Measurements from ENCODE around the gene CRYBA2.

Gene CRYBA2

DNA sequence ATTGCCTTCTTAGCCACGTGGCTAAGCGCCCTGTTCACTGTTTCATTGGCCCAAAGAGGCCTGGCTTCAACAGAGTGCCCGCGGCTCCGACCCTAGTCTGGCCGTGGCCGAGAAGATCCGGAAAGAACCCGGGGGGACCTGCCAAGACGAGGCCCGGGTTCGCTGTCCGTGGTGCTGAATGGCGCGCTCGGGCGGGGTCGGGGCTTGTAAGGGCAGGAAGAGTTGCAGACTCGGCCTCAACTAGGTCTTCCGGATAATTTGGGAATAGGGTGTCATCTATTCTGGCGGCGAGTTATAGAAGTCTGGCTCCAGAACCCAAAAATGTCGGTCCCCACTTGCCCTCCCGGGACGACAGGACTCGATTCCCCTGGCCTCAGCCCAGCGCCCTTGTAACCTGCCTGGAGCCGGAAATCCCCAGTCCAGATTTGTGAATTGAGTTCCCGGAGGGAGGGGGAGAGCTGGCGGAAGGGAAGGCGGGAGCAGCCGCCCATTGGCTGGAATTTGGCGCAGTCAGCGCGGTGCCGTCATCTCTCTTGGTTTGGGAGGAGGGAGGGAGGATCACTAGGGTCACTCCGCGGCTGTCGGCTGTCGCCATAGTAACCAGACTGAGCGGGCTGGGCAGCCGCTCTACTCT is 30.2 kb downstream of the CRYBA2 start:
- H3K27me3 Mint-ChIP-seq: peaks cover 68% of the 10 kb centered on the region
- peaks cover 3% of the 10 kb centered on the region for H3K9me3 Mint-ChIP-seq
- no peak overlapping the region for H3K27ac Mint-ChIP-seq

DNA sequence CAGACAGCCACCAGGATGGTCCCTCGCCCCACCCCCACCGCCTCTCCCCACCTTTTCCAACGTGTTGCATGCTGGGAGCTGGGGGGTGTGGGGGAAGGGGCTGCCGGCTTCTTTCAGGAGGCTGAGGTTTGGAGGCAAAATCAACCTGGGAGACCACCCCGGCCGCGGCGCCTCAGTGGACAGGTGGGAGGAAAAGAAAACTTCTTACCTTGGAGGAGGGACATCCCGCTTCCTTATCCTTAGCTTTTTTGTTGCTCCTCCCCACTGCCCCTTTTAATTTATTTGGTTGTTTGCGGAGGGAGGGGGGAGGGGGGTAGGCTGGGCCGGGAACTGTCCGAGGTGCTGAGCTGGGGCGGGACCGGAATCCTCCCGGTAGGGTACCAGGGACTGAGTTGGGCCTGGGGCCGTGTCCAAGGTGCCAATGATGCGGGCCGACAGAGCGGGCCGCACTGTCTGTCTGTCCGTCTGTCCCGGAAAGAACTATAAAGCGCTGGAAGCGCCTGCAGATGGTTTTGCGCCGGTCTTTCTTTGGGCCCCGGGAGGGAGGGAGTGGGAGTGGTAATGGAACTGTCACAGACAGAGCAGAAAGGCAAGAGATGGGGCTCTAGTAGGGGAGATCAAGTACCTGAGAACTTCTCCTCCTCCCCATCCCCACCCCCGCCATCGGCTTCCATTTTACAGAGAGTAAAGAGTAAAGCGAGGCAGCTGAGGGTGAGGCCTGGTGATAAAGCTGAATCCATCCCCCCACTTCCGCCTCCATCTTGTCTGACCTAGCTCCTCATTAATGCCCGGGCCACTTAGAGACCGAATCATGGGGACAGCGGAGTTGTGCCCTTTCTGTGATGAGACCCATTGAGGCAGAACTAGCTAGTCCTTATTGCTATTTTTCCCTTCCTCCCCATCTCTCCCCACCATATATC is 31.3 kb downstream of the CRYBA2 start:
- Mint-ChIP-seq H3K27me3 (peaks cover 74% of the 10 kb centered on the region), H3K27ac (no peak overlapping the region), H3K36me3 (ENCODE audit: low read depth) (no peaks in the 10 kb centered on the region), H3K4me1 (ENCODE audit: low read depth) (peaks cover 18% of the 10 kb centered on the region), H3K4me3 (no peak overlapping the region), H3K9me3 (peaks cover 3% of the 10 kb centered on the region)

More for the DNA sequence above, 30.2 kb downstream of the CRYBA2 start:
- Mint-ChIP-seq H3K4me1 (ENCODE audit: low read depth) (peaks cover 18% of the 10 kb centered on the region), H3K4me3 (no peak overlapping the region), H3K36me3 (ENCODE audit: low read depth) (no peaks in the 10 kb centered on the region)

DNA sequence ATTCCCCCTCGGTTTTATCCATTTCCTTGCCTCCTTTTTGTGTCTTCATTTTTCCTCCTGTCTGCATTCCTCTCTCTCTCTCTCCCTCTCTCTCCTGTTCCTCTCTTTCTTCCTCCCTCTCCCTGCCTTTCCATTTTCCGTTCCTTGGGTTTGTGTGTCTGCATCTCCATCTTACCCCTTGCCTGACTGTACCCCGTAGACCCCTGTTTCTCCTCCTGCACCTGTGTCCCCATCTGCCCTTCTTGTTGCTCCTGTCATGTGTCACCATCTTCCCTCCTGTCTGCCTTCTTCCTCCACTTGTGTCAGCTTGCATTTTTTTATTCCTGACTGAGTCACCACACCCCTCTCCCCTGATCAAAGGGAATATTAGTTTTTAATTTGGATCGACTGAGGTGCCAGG is 32.0 kb downstream of the CRYBA2 start:
- Mint-ChIP-seq H3K4me3 (peak overlapping the region; percentile 52), H3K27me3 (peaks cover 75% of the 10 kb centered on the region), H3K9me3 (peaks cover 3% of the 10 kb centered on the region), H3K27ac (no peak overlapping the region), H3K4me1 (ENCODE audit: low read depth) (peaks cover 18% of the 10 kb centered on the region), H3K36me3 (ENCODE audit: low read depth) (no peaks in the 10 kb centered on the region)

DNA sequence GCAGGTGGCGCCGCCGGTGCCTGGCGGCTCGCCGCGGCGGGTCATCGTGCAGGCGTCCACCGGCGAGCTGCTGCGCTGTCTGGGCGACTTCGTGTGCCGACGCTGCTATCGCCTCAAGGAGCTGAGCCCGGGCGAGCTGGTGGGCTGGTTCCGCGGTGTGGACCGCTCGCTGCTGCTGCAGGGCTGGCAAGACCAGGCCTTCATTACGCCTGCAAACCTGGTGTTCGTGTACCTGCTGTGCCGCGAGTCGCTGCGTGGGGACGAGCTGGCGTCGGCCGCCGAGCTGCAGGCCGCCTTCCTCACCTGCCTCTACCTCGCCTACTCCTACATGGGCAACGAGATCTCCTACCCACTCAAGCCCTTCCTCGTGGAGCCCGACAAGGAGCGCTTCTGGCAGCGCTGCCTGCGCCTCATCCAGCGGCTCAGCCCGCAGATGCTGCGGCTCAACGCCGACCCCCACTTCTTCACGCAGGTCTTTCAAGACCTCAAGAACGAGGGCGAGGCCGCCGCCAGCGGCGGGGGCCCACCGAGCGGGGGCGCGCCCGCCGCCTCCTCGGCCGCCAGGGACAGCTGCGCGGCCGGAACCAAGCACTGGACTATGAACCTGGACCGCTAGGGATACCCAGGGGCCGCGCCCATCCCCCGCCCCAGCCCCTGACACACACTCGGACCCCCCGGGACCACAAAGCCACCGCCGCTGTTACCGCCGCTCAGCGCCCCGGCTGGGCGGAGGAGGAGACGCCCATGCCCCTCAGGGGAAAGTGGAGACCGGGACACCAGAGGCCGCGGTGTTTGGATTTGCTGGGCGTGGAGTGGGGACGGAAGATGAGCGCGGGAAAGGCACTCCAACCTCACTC is 32.7 kb downstream of the CRYBA2 start:
- Mint-ChIP-seq H3K4me3 (peak overlapping the region; percentile 52), H3K36me3 (ENCODE audit: low read depth) (no peaks in the 10 kb centered on the region), H3K4me1 (ENCODE audit: low read depth) (peaks cover 18% of the 10 kb centered on the region), H3K27ac (no peak overlapping the region), H3K27me3 (peaks cover 74% of the 10 kb centered on the region), H3K9me3 (peaks cover 3% of the 10 kb centered on the region)

DNA sequence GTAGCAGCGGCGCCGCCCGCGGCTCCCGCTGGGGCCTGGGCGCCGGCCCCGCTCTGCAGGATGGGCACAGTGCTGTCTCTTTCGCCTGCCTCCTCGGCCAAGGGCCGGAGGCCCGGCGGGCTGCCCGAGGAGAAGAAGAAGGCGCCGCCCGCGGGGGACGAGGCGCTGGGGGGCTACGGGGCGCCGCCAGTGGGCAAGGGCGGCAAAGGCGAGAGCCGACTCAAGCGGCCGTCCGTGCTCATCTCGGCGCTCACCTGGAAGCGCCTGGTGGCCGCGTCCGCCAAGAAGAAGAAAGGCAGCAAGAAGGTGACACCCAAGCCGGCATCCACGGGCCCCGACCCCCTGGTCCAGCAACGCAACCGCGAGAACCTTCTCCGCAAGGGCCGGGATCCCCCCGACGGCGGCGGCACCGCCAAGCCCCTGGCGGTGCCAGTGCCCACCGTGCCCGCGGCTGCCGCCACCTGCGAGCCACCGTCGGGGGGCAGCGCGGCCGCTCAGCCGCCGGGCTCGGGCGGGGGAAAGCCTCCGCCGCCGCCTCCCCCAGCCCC is 33.4 kb downstream of the CRYBA2 start:
- Mint-ChIP-seq H3K4me1 (ENCODE audit: low read depth) (peaks cover 18% of the 10 kb centered on the region), H3K27ac (no peak overlapping the region), H3K9me3 (peaks cover 3% of the 10 kb centered on the region), H3K36me3 (ENCODE audit: low read depth) (no peaks in the 10 kb centered on the region), H3K4me3 (no peak overlapping the region), H3K27me3 (peaks cover 70% of the 10 kb centered on the region)

DNA sequence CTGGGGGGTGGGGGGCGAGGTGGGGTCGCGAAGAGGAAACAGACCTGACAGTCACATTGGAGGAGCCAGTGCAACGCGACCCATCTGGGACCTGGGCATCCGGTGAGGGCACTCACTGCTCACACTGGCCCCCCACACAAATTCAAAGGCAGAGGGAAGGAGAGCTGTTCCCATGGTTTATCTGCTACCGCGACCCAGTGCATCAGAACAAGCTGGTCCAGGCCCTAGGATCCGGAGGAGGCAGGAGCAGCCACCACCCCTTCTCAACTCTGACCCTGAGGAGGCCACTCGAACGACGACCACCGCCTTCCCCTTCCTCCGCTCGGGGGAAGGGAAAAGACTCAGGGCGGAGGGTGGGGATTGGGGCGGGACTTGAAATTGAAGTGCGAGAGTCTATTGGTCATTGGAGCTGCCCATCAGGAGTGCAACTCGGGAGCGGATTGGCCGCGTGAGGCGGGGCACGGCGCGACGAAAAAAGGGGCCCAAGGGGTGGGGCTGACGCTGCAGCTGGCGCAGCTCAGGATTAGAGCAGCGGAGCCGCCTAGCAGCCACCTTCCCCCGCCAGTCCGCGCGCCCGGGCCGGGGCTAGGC is 34.0 kb downstream of the CRYBA2 start, which contains the start of gene CDK5R2:
Gene CDK5R2, plus strand, starts transcription at position 526 of the 591 bp plus-strand sequence. CDS start 155 bp downstream, outside the sequence.
- no peaks in the 10 kb centered on the region for H3K36me3 Mint-ChIP-seq (ENCODE audit: low read depth)
- H3K4me1 Mint-ChIP-seq (ENCODE audit: low read depth): peaks cover 18% of the 10 kb centered on the region
- H3K4me3 Mint-ChIP-seq: peak within 1 kb of the TSS; percentile 50
- peaks cover 70% of the 10 kb centered on the region for H3K27me3 Mint-ChIP-seq
- no peak within 1 kb of the TSS for H3K27ac Mint-ChIP-seq
- H3K9me3 Mint-ChIP-seq: peaks cover 3% of the 10 kb centered on the region

DNA sequence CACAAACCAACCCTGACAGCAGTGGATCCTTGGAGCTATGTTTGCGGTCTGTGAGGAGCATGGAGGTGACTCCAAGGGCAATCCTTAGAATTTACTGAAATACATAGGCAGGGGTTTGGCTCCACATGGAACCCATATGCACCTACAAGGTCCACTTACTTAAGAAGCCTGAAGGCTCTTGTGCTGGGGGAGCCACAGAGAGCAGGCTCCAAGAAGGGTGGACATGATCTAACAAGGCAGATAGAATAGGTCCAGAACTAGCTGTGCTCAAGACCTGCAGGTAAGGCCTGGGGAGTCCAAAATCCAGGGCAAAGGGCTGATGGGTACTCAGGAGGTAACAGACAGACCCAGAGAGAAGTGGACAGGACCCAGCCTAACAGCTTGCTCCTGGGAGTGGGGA is 34.9 kb downstream of the CRYBA2 start:
- H3K27me3 Mint-ChIP-seq: peaks cover 61% of the 10 kb centered on the region
- H3K4me3 Mint-ChIP-seq: no peak overlapping the region
- H3K9me3 Mint-ChIP-seq: no peaks in the 10 kb centered on the region
- H3K4me1 Mint-ChIP-seq (ENCODE audit: low read depth): peaks cover 14% of the 10 kb centered on the region
- no peak overlapping the region for H3K27ac Mint-ChIP-seq
- no peaks in the 10 kb centered on the region for H3K36me3 Mint-ChIP-seq (ENCODE audit: low read depth)

DNA sequence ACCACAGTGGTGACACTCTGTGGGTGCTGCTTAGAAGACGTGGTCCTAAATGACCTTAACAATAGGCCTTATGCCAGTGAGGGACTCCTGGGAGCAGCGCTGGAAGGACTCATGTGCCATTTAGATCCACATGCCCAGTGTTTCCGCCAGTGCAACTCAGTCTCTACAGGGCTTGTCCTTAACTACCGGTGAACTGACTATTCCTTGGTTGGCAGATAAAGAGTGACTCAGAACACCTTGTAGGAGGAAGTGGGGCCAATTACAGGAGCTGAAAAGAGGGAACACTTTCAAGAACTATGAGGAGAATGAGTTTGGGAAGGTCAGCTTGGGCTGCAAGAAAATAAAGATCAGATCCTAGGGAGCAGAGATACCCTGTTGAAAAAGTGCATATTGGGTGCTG is 35.6 kb downstream of the CRYBA2 start:
- H3K9me3 Mint-ChIP-seq: no peaks in the 10 kb centered on the region
- H3K27ac Mint-ChIP-seq: no peak overlapping the region
- peaks cover 58% of the 10 kb centered on the region for H3K27me3 Mint-ChIP-seq
- H3K4me1 Mint-ChIP-seq (ENCODE audit: low read depth): peaks cover 14% of the 10 kb centered on the region
- no peak overlapping the region for H3K4me3 Mint-ChIP-seq
- no peaks in the 10 kb centered on the region for H3K36me3 Mint-ChIP-seq (ENCODE audit: low read depth)

DNA sequence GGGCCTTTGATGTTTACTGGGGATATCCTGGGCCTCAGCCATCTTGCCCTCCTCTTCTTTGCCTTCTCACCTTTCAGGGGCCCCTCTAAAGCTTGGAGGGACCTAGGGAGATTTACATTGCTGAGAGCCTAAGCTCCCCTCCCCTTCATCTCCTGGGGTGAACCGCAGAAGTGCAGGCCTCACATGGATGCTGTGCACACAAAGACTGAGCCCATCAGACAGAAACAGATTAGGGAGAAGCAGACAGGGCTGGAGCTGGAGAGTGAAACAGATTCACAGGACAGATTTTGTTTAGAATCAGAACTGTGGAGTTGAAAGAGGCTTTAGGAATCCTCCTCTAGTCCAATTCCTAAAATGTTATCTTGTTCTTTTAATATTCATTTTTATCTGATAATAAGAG is 37.2 kb downstream of the CRYBA2 start:
- peaks cover 54% of the 10 kb centered on the region for H3K27me3 Mint-ChIP-seq
- no peaks in the 10 kb centered on the region for H3K9me3 Mint-ChIP-seq
- H3K4me3 Mint-ChIP-seq: no peak overlapping the region
- H3K4me1 Mint-ChIP-seq (ENCODE audit: low read depth): peaks cover 10% of the 10 kb centered on the region
- H3K36me3 Mint-ChIP-seq (ENCODE audit: low read depth): no peaks in the 10 kb centered on the region
- H3K27ac Mint-ChIP-seq: no peak overlapping the region

DNA sequence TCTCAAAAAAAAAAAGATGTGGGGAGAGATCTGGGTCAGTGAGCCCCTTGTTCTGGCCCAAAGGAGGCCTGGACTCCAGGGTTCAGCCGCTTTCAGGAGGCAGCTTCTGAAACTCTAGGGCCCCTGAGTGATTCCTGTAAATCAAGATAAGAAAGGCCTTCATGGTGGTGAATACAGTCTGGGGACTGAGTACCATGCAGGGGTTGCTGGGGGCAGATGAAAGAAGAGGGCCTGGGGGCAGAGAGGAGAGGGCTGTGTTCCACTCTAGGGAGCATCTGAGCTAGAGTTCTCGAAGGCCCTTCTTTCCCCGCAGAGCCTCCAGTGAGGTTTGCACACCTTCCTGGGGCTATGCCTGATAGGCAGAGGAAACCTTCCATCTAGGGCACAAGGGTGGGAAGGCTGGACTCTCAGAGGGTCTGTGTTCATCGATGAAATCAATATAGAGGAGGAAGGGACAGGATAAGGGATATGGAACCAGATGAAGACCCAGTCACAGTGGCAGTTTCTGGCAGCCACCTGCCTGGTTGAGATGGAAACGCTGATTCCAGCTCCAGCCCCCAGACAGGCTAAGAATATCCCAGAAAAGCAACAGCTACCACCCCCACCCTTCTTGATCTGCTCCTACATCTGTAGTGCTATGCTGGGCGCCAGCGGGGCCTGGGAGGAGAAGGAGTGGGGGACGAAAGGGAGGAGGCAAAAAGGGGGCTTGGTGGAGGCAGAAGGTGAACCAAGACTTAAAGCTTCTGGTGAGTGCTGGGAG is 38.5 kb downstream of the CRYBA2 start:
- H3K27ac Mint-ChIP-seq: no peak overlapping the region
- peaks cover 4% of the 10 kb centered on the region for H3K4me1 Mint-ChIP-seq (ENCODE audit: low read depth)
- no peaks in the 10 kb centered on the region for H3K9me3 Mint-ChIP-seq
- no peak overlapping the region for H3K4me3 Mint-ChIP-seq
- peaks cover 58% of the 10 kb centered on the region for H3K27me3 Mint-ChIP-seq
- no peaks in the 10 kb centered on the region for H3K36me3 Mint-ChIP-seq (ENCODE audit: low read depth)

DNA sequence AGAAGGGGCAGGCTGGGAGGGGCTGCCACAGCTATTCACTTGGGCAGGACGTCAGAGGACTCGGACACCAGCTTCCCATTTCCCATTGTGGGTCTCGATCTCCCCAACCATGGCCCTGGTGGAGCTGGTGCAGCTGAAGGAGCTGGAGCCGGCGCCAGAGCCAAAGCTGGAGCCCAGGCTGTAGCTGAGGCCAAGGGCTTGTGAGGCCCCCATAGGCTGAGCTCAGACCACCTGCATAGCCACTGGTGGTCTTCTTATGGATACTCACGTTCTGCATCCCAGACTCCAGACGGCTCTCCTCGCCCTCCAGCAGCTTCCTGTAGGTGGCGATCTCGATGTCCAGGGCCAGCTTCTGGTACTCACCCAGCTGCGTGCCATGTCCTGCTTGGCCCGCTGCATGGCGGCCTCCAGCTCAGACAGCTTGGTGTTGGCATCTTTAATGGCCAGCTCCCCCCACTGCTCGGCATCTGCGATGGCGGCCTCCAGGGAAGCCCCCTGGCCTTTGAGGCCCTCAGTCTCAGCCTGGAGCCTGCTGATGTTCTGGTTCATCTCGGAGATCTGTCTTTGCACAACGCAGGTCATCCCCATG is 39.8 kb downstream of the CRYBA2 start:
- Mint-ChIP-seq H3K27me3 (peaks cover 52% of the 10 kb centered on the region), H3K36me3 (ENCODE audit: low read depth) (no peaks in the 10 kb centered on the region), H3K4me3 (no peak overlapping the region), H3K4me1 (ENCODE audit: low read depth) (no peaks in the 10 kb centered on the region), H3K27ac (no peak overlapping the region), H3K9me3 (no peaks in the 10 kb centered on the region)

DNA sequence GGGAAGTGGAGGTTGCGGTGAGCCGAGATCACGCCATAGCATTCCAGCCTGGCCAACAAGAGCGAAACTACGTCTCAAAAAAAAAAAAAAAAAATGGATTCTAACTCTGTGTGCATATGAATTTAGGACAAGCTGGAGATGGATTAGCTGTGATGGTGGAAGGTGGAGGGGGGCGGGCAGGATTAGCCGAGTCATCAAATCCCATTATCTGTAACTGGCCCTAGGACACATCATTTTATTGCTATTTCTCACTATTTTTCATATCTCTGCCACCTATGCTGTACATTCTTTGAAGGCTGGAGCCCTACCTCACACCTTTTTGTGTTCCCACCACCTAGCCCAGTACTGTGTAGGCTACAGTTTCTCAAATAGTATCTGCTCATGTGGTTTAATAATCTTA is 41.1 kb downstream of the CRYBA2 start:
- Mint-ChIP-seq H3K4me3 (no peak overlapping the region), H3K36me3 (ENCODE audit: low read depth) (no peaks in the 10 kb centered on the region), H3K9me3 (no peaks in the 10 kb centered on the region), H3K27me3 (peaks cover 44% of the 10 kb centered on the region), H3K4me1 (ENCODE audit: low read depth) (no peaks in the 10 kb centered on the region), H3K27ac (no peak overlapping the region)

DNA sequence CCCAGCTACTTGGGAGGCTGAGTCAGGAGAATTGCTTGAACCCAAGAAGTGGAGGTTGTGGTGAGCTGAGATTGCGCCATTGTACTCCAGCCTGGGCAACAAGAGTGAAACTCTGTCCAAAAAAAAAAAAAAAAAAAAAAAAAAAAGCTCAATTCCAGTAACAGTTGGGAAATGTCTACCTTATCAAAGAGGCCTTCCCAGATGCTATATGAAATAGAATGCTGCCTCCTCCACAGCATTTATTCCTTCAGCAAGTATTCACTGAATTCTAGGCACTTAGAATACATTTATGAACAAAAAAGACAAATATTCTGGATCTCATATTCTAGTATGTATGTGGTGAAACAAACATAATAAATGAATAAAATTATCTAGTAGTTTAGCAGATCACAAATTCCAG is 46.6 kb downstream of the CRYBA2 start:
- H3K27me3 Mint-ChIP-seq: peaks cover 48% of the 10 kb centered on the region

More for the DNA sequence above, 46.6 kb downstream of the CRYBA2 start:
- no peak overlapping the region for H3K27ac Mint-ChIP-seq
- no peaks in the 10 kb centered on the region for H3K36me3 Mint-ChIP-seq (ENCODE audit: low read depth)
- no peaks in the 10 kb centered on the region for H3K4me1 Mint-ChIP-seq (ENCODE audit: low read depth)
- H3K9me3 Mint-ChIP-seq: peaks cover 1% of the 10 kb centered on the region
- H3K4me3 Mint-ChIP-seq: no peak overlapping the region

Data from stimulated activated naive CD8-positive, alpha-beta T cell treated with anti-CD3 and anti-CD28 coated beads, Interleukin-15, Interleukin-2, amounts not matched to agents 100 ng/mL and 50 ng/mL, for 24 hours (primary cell).